GM23338 (cell line): ENCODE measurements around the gene PRDM2.

Experiments
- CREB1 ChIP-seq: fragments of 250-450 bp; sonication (Bioruptor Pico); IDR thresholded peaks from 2 replicates; pipeline ENCODE4 v1.5.0; 2020; ENCODE audit warnings: low read depth, mild to moderate bottlenecking, moderate library complexity
- CTCF ChIP-seq, 2 experiments: fragments of 200-600 bp in 1 of 2; sonication (generic) in 1 of 2; conservative IDR thresholded peaks; 2 replicates each; pipeline versions ENCODE4 v1.5.1 to v1.6.1; 2016 to 2017; ENCODE audit warnings: antibody characterized with exemption in 2 of 2, low read depth in 2 of 2, mild to moderate bottlenecking in 2 of 2, moderate library complexity in 1 of 2
- EZH2 ChIP-seq: fragments of 200-600 bp; sonication (generic); IDR thresholded peaks from one replicate; pipeline ENCODE4 v1.8.0; 2017; ENCODE audit warnings: antibody characterized with exemption, mild to moderate bottlenecking, low read depth; ENCODE audit not compliant: unreplicated experiment
- EZH2phosphoT487 ChIP-seq: fragments of 200-600 bp; sonication (generic); IDR thresholded peaks from one replicate; pipeline ENCODE4 v1.8.1; 2018; ENCODE audit warnings: antibody characterized with exemption; ENCODE audit not compliant: unreplicated experiment
- JUNB ChIP-seq: IDR thresholded peaks from one replicate; pipeline ENCODE4 v1.6.1; 2016; ENCODE audit warnings: antibody characterized with exemption; ENCODE audit not compliant: unreplicated experiment
- POLR2AphosphoS5 ChIP-seq: IDR thresholded peaks from 2 replicates; pipeline ENCODE4 v1.6.1; 2016; ENCODE audit warnings: antibody characterized with exemption, low read depth
- REST ChIP-seq: IDR thresholded peaks from one replicate; pipeline ENCODE4 v1.6.1; 2018; ENCODE audit warnings: antibody characterized with exemption; ENCODE audit not compliant: unreplicated experiment
- STAT1 ChIP-seq: IDR thresholded peaks from one replicate; pipeline ENCODE4 v1.6.1; 2016; ENCODE audit warnings: antibody characterized with exemption; ENCODE audit not compliant: unreplicated experiment
- ZNF114 ChIP-seq: fragments of 250-450 bp; sonication (Bioruptor Pico); IDR thresholded peaks from 2 replicates; pipeline ENCODE4 v1.5.0; 2020; ENCODE audit warnings: mild to moderate bottlenecking, moderate library complexity
- ZNF331 ChIP-seq: fragments of 250-450 bp; sonication (Bioruptor Pico); IDR thresholded peaks from 2 replicates; pipeline ENCODE4 v1.5.0; 2020; ENCODE audit warnings: low read depth, mild to moderate bottlenecking, moderate library complexity
- ZNF462 ChIP-seq: fragments of 250-450 bp; sonication (Bioruptor Pico); IDR thresholded peaks from 2 replicates; pipeline ENCODE4 v1.5.0; 2020; ENCODE audit warnings: mild to moderate bottlenecking, moderate library complexity
- TF ChIP-seq, protein P1 (sequence below): IDR thresholded peaks from 2 replicates; pipeline ENCODE4 v1.6.1; 2016; ENCODE audit warnings: antibody characterized with exemption

DNA sequence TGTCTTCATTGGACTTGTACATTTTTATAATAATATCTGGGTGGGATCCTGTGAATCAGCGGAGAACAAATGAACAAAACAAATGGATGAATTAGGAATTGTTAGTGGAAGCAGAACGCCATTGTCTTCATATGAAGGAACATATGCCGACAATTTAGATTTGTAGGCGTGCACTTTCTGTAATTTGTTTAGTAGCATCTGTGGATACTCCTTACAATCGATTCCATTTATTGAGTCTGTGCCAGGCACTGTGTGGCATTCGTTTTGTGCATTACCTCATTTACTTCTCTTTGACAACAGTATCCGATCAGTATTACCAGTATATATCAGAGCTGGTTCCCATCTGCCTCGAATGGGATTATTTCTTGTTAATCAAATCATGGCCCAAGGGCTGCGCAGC lies 61.9 kb downstream of the PRDM2 start:
- no peak for TF ChIP-seq EZH2
- TF ChIP-seq CTCF (conservative IDR thresholded peaks at IDR 0.05; ENCODE audit: low read depth in 2 of 2): no peak
- TF ChIP-seq EZH2phosphoT487: no peak
- no peak for TF ChIP-seq JUNB
- no peak for TF ChIP-seq CREB1
- no peak for TF ChIP-seq POLR2AphosphoS5
- TF ChIP-seq REST: no peak
- TF ChIP-seq ZNF114 (CRISPR knock-in tag): no peak
- no peak for TF ChIP-seq ZNF462 (CRISPR knock-in tag)
- no peak for TF ChIP-seq STAT1
- TF ChIP-seq, protein P1, sequence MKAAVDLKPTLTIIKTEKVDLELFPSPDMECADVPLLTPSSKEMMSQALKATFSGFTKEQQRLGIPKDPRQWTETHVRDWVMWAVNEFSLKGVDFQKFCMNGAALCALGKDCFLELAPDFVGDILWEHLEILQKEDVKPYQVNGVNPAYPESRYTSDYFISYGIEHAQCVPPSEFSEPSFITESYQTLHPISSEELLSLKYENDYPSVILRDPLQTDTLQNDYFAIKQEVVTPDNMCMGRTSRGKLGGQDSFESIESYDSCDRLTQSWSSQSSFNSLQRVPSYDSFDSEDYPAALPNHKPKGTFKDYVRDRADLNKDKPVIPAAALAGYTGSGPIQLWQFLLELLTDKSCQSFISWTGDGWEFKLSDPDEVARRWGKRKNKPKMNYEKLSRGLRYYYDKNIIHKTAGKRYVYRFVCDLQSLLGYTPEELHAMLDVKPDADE: no peak
- TF ChIP-seq ZNF331 (CRISPR knock-in tag): no peak
